GM18867 (cell line): ENCODE data around the gene SLC9A7.
A peak's percentile ranks its signal among the peaks of the same experiment; 100 is the strongest.

Experiments
- ATAC-seq: cut with Tn5 transposase; IDR thresholded peaks from one replicate; pipeline ENCODE4 v1.9.1; 2021; ENCODE audit warnings: mild to moderate bottlenecking, moderate library complexity; ENCODE audit not compliant: unreplicated experiment

The SLC9A7 gene

DNA sequence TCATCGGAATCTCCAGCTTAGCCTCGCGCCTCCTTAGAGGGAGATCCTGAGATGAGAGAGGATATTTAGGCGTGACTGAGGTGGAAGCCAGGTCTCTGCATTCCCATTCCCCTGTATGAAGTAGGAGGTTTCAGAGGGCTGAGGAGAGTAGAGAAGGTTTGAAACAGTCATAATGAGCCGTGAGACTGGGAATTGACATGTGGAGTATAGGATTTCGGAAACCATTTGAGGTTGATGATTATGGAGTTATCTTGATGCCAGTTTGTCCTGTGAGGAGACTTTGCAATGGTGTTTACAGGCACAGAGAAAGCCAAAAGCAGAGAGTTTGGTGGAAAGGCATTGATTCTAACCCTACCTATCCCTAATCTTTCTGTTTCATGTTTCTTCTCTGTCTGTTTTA lies 183.3 kb downstream of the SLC9A7 start:
- ATAC-seq: no peak

- ATAC-seq: peak; percentile 20
Observed at GRCh38 chrX:46574774-46575381, 184.0 kb downstream of the SLC9A7 start.

DNA sequence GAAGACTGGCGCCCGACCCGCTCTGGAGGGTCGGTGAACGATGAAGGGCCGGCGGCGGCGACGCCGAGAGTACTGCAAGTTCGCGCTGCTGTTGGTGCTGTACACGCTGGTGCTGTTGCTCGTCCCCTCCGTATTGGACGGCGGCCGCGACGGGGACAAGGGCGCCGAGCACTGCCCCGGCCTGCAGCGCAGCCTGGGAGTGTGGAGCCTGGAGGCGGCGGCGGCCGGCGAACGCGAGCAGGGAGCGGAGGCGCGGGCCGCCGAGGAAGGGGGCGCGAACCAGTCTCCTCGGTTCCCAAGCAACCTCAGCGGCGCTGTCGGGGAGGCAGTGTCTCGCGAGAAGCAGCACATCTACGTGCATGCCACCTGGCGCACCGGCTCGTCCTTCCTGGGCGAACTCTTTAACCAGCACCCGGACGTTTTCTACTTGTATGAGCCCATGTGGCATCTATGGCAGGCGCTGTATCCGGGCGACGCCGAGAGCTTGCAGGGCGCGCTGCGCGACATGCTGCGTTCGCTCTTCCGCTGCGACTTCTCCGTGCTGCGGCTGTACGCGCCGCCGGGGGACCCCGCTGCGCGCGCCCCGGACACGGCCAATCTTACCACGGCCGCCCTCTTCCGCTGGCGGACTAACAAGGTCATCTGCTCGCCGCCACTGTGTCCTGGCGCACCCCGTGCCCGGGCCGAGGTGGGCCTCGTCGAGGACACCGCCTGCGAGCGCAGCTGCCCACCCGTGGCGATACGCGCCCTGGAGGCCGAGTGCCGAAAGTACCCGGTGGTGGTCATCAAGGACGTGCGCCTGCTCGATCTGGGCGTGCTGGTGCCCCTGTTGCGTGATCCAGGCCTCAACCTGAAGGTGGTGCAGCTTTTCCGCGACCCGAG lies 184.8 kb downstream of the SLC9A7 start:
- peak; percentile 36 for ATAC-seq

GRCh38 chrX:46573331-46573891 lies 185.5 kb downstream of the SLC9A7 start, which contains the start of gene CHST7:
TSS of gene CHST7 (plus strand) at chrX:46573765. CDS start at chrX:46573932, 167 bp downstream.
- ATAC-seq: peak; percentile 57

GRCh38 chrX:46572340-46572936 lies 186.5 kb downstream of the SLC9A7 start:
- peak; percentile 54 for ATAC-seq

GRCh38 chrX:46571423-46572339 lies 187.2 kb downstream of the SLC9A7 start:
- no peak for ATAC-seq

DNA sequence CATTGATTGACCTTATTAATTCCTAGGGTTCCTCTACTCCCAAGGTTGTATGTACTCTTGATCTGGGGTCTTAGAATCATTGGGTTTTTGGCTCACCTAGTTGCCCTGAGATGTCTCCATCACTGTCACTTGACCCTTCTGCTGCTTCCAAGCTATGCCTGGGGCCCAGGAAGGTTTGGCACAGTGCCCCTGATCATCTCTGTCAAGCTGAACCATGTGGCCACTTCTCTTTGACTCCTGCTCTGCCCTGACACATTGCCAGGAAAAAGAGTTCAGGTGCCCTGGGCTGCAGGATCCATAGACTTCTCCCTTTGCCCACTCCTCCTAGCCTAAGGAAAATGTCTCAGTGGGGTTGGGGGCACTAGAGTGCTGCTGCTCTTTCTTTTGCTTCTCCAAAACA lies 189.3 kb downstream of the SLC9A7 start:
- ATAC-seq: no peak

DNA sequence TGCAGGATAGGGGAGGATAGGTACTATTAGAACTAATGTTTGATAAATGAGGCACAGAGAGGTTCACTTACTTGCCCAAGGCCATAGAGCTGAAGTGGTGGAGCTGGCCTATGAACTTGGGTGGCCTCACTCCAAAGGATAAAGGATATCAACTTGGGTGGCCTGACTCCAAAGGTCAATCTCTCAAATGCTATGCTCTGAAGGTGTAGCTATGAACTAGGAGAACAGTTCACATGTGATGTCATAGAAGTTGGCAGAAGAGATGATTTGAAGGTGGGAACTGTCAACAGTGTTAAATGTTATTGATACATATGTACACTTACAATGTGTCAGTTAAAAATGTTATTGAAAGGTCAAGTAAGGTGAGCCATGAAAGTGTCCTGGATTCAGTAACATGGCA lies 191.5 kb downstream of the SLC9A7 start:
- no peak for ATAC-seq

DNA sequence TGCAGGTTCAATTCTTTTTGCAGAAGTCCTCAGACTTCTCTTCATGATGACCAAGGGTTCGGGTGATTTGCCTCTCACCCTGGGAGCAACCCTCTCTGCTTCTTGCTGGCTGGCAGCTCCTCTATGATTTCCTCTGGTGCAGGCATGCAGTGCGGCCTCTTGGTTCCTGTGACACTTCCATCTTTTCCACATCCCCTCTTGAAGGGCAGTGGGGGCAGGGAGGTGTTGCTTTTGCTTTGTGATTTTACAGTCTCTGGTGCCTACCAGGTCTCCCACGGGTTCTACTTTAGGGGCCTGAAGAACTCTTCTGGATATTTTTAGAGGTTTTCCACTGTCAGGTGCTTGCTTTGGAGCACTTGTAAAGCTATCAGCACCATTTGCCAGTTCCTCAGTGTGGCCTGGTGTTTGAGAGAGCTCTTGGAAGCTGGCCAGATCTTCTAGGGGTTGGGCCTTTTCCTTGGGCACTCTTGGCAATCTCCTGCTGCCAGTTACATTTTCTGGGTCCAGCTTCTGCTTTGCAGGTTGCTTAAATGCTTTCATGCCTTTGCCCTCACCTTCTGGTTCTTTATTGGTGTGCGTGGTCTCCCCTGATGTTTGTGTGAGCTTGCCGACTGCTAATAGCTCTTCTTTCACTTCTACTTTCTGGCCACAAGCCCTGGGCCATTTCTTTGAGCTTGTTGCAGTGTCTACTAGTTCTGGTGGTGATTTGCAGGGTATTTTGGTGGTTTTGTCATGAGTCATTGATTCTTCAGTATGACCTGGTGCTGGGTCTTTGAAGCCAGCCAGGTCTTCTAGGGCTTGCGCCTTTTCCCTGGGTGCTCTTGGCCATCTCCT lies 196.9 kb downstream of the SLC9A7 start:
- ATAC-seq: peak; percentile 99

DNA sequence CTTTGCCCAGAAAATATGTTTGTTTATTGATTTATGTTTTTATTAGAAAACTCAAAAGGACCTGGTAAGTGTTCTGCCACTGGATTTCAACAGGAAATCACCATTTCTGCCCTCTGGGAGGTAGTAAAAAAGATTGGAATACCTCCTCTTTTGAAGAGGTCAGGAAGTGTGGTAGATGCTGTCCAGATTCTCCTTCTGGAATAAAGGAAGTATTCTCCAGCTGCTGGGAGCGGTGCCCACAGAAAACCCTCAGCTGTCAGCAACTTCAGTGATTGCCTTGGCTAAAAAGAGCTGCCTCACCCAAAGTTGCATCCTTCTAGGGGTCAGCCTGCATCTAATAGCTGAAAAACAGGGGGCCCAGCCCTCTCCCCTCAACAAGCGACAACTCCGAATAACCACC lies 199.9 kb downstream of the SLC9A7 start:
- ATAC-seq: no peak

DNA sequence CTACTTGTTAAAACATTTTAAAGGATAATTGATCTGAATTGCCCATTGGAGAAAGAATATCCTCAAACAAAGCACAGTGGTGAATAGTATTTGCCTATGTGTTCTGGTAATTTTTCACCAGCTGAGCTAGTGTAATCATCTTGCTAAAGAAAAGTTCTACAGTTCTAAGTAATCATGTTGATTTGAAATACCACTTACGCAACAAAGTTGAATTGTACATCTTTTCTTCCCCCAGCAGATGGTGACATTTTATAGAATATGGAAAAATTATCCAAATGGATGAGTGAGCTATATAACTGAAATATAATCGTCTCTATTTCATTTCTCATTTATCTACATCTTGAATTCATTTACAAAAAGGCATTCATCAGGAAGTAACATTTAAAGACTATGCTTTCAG lies 204.0 kb downstream of the SLC9A7 start:
- ATAC-seq: no peak

- no peak for ATAC-seq
Observed at GRCh38 chrX:46553935-46554334, 205.0 kb downstream of the SLC9A7 start.

- ATAC-seq: no peak
Observed at GRCh38 chrX:46551494-46552128, 207.3 kb downstream of the SLC9A7 start.

GRCh38 chrX:46549914-46550313 lies 209.0 kb downstream of the SLC9A7 start:
- ATAC-seq: no peak
